ENCODE data around the gene SPAG17. TPM values are rescaled to one million over a fixed set of nuclear protein-coding genes. Genes with fewer than 3 reads are reported as not detected.

The SPAG17 gene
- total and polyA plus RNA-seq, 2 experiments from 2014 or later: 1.0 to 1.1 TPM

DNA sequence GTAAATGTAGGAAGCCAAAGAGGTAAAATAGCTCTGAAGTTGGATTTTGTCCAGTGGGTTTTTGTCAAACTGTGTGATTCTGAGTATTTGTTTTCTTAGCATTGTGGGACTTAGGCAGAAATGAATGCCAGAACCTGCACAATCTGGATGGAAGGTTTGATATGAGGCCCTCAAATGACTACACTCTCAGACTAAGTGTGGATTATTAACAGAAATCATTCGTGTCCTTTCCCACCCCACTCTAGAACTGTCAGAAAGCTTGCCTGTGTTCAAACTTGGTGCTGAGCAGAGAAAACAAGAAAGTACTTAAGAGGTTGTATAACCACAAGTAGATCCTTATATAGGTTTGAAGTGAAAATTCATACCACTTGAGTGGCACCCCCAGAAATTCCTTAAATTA lies 167.0 kb downstream of the SPAG17 start:
- Mint-ChIP-seq H3K36me3 (ENCODE audit: low read depth) (no peaks in the 10 kb centered on the region), H3K4me3 (no peak overlapping the region), H3K27me3 (ENCODE audit: insufficient read depth, low read depth, poor library complexity) (peaks cover 3% of the 10 kb centered on the region), H3K4me1 (no peaks in the 10 kb centered on the region), H3K9me3 (no peaks in the 10 kb centered on the region), H3K27ac (no peak overlapping the region)
- H3K9me2 ChIP-seq (ENCODE audit: insufficient read depth): no peaks in the 10 kb centered on the region
- no peak for TF ChIP-seq STAT1 (IDR thresholded peaks at IDR 0.05; ENCODE audit: unreplicated experiment)
- no peak for TF ChIP-seq ZNF331 (CRISPR knock-in tag; IDR thresholded peaks at IDR 0.05; ENCODE audit: low read depth)
- no peak for TF ChIP-seq POLR2AphosphoS5 (IDR thresholded peaks at IDR 0.05; ENCODE audit: low read depth)
- TF ChIP-seq EZH2 (IDR thresholded peaks at IDR 0.05; ENCODE audit: low read depth, unreplicated experiment): no peak
- TF ChIP-seq EZH2phosphoT487 (IDR thresholded peaks at IDR 0.05; ENCODE audit: unreplicated experiment): no peak
- no peak for TF ChIP-seq JUNB (IDR thresholded peaks at IDR 0.05; ENCODE audit: unreplicated experiment)
- H3K27me3 ChIP-seq (ENCODE audit: insufficient read depth): no peaks in the 10 kb centered on the region
- no peak overlapping the region for H3K4me2 ChIP-seq
- no peaks in the 10 kb centered on the region for H3F3A ChIP-seq (replicated peaks; ENCODE audit: low read depth)
- H3K27ac ChIP-seq (ENCODE audit: low read depth): no peak overlapping the region
- H3K36me3 ChIP-seq (ENCODE audit: insufficient read depth): no peaks in the 10 kb centered on the region
- no peaks in the 10 kb centered on the region for H3K79me2 ChIP-seq (replicated peaks; ENCODE audit: insufficient read depth)
- no peaks in the 10 kb centered on the region for H3K4me1 ChIP-seq (ENCODE audit: insufficient read depth)
- no peak overlapping the region for H2AFZ ChIP-seq
- ATAC-seq: no peak
- DNase-seq (ENCODE audit: low spot score): no peak
- no peak overlapping the region for H3K4me3 ChIP-seq
- H4K20me1 ChIP-seq (replicated peaks; ENCODE audit: insufficient read depth): no peaks in the 10 kb centered on the region

DNA sequence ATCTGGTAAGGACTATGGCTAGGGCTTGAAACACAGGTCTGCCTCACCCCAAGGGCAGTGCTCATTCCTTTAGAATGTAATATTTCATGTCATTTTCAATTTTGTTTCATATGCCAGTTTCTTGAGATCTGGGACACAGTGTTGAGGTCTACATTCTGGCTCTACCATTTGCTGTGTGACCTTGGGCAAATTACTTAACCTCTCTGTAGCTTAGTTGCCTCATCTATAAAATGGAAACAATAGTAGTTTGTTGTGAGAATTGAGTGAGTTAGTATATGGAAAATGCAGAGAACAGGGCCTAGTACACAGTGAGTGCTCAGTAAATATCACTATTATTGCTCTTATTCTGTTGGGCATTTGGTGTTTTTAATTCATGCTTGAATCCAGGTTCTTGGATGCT lies 171.1 kb downstream of the SPAG17 start:
- Histone ChIP-seq H3K4me1 (ENCODE audit: insufficient read depth) (no peaks in the 10 kb centered on the region), H3K4me3 (no peak overlapping the region), H3K79me2 (replicated peaks; ENCODE audit: insufficient read depth) (no peaks in the 10 kb centered on the region), H3F3A (replicated peaks; ENCODE audit: low read depth) (no peaks in the 10 kb centered on the region), H3K27me3 (ENCODE audit: insufficient read depth) (no peaks in the 10 kb centered on the region), H2AFZ (no peak overlapping the region), H3K4me2 (no peak overlapping the region), H3K9me2 (ENCODE audit: insufficient read depth) (no peaks in the 10 kb centered on the region), H3K36me3 (ENCODE audit: insufficient read depth) (no peaks in the 10 kb centered on the region), H3K27ac (ENCODE audit: low read depth) (no peak overlapping the region), H4K20me1 (replicated peaks; ENCODE audit: insufficient read depth) (no peaks in the 10 kb centered on the region)
- Mint-ChIP-seq H3K4me1 (no peaks in the 10 kb centered on the region), H3K27me3 (ENCODE audit: insufficient read depth, low read depth, poor library complexity) (peaks cover 3% of the 10 kb centered on the region), H3K9me3 (no peaks in the 10 kb centered on the region), H3K36me3 (ENCODE audit: low read depth) (no peaks in the 10 kb centered on the region), H3K4me3 (no peak overlapping the region), H3K27ac (no peak overlapping the region)
- TF ChIP-seq STAT1 (IDR thresholded peaks at IDR 0.05; ENCODE audit: unreplicated experiment) (no peak), EZH2phosphoT487 (IDR thresholded peaks at IDR 0.05; ENCODE audit: unreplicated experiment) (no peak)
- TF ChIP-seq, protein P1, sequence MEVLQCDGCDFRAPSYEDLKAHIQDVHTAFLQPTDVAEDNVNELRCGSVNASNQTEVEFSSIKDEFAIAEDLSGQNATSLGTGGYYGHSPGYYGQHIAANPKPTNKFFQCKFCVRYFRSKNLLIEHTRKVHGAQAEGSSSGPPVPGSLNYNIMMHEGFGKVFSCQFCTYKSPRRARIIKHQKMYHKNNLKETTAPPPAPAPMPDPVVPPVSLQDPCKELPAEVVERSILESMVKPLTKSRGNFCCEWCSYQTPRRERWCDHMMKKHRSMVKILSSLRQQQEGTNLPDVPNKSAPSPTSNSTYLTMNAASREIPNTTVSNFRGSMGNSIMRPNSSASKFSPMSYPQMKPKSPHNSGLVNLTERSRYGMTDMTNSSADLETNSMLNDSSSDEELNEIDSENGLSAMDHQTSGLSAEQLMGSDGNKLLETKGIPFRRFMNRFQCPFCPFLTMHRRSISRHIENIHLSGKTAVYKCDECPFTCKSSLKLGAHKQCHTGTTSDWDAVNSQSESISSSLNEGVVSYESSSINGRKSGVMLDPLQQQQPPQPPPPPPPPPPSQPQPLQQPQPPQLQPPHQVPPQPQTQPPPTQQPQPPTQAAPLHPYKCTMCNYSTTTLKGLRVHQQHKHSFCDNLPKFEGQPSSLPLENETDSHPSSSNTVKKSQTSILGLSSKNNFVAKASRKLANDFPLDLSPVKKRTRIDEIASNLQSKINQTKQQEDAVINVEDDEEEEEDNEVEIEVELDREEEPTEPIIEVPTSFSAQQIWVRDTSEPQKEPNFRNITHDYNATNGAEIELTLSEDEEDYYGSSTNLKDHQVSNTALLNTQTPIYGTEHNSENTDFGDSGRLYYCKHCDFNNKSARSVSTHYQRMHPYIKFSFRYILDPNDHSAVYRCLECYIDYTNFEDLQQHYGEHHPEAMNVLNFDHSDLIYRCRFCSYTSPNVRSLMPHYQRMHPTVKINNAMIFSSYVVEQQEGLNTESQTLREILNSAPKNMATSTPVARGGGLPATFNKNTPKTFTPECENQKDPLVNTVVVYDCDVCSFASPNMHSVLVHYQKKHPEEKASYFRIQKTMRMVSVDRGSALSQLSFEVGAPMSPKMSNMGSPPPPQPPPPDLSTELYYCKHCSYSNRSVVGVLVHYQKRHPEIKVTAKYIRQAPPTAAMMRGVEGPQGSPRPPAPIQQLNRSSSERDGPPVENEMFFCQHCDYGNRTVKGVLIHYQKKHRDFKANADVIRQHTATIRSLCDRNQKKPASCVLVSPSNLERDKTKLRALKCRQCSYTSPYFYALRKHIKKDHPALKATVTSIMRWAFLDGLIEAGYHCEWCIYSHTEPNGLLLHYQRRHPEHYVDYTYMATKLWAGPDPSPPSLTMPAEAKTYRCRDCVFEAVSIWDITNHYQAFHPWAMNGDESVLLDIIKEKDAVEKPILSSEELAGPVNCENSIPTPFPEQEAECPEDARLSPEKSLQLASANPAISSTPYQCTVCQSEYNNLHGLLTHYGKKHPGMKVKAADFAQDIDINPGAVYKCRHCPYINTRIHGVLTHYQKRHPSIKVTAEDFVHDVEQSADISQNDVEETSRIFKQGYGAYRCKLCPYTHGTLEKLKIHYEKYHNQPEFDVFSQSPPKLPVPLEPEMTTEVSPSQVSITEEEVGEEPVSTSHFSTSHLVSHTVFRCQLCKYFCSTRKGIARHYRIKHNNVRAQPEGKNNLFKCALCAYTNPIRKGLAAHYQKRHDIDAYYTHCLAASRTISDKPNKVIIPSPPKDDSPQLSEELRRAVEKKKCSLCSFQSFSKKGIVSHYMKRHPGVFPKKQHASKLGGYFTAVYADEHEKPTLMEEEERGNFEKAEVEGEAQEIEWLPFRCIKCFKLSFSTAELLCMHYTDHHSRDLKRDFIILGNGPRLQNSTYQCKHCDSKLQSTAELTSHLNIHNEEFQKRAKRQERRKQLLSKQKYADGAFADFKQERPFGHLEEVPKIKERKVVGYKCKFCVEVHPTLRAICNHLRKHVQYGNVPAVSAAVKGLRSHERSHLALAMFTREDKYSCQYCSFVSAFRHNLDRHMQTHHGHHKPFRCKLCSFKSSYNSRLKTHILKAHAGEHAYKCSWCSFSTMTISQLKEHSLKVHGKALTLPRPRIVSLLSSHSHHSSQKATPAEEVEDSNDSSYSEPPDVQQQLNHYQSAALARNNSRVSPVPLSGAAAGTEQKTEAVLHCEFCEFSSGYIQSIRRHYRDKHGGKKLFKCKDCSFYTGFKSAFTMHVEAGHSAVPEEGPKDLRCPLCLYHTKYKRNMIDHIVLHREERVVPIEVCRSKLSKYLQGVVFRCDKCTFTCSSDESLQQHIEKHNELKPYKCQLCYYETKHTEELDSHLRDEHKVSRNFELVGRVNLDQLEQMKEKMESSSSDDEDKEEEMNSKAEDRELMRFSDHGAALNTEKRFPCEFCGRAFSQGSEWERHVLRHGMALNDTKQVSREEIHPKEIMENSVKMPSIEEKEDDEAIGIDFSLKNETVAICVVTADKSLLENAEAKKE (CRISPR knock-in tag; IDR thresholded peaks at IDR 0.05): no peak
- ATAC-seq: no peak
- no peak for DNase-seq (ENCODE audit: low spot score)
